ENCODE data around the gene RAB3D. TPM values are rescaled to one million over a fixed set of nuclear protein-coding genes. Genes with fewer than 3 reads are reported as not detected.

RAB3D gene
- total RNA-seq, 1 experiment from 2014 or later: 29.4 TPM

- H4K8ac ChIP-seq (replicated peaks; ENCODE audit: insufficient read length, low read depth, low read length): no peak overlapping the region
- H3T11ph ChIP-seq (ENCODE audit: low read length): no peak overlapping the region
- H2BK12ac ChIP-seq (ENCODE audit: insufficient read length, low read depth, low read length): no peak overlapping the region
- H2BK15ac ChIP-seq (ENCODE audit: low read depth, low read length): no peak overlapping the region
- H4K91ac ChIP-seq (ENCODE audit: insufficient read length, low read depth, low read length): no peak overlapping the region
- H3K79me2 ChIP-seq (ENCODE audit: insufficient read depth, low read length): no peaks in the 10 kb centered on the region
- H3K4ac ChIP-seq (ENCODE audit: low read depth, low read length): no peak overlapping the region
- no peak overlapping the region for H3K9ac ChIP-seq (ENCODE audit: extremely low read depth, insufficient read length, low read length)
- H4K20me1 ChIP-seq (ENCODE audit: control insufficient read depth, insufficient read depth, insufficient read length): no peaks in the 10 kb centered on the region
- no peak overlapping the region for H2BK120ac ChIP-seq (ENCODE audit: low read depth, low read length, poor library complexity, severe bottlenecking)
- H2AFZ ChIP-seq (ENCODE audit: low read length): no peak overlapping the region
- no peaks in the 10 kb centered on the region for H3K9me3 ChIP-seq (ENCODE audit: control insufficient read depth, low read depth, low read length)
- H3K79me1 ChIP-seq (ENCODE audit: insufficient read depth, low read depth, low read length, poor library complexity, severe bottlenecking): no peaks in the 10 kb centered on the region
- no peak for TF ChIP-seq CTCF (conservative IDR thresholded peaks at IDR 0.05)
- H2BK20ac ChIP-seq (ENCODE audit: low read depth, low read length, poor library complexity, severe bottlenecking): no peak overlapping the region
- no peak overlapping the region for H3K27ac ChIP-seq (ENCODE audit: insufficient read length, low read depth, low read length)
- H3K4me1 ChIP-seq (ENCODE audit: insufficient read depth, low read length): no peaks in the 10 kb centered on the region
- no peaks in the 10 kb centered on the region for H3K27me3 ChIP-seq (ENCODE audit: insufficient read depth, low read length)
- no peak overlapping the region for H4K5ac ChIP-seq (ENCODE audit: insufficient read length, low read depth, low read length)
- H3K4me2 ChIP-seq (ENCODE audit: insufficient read depth, insufficient read length, low read length): no peak overlapping the region
- Mint-ChIP-seq H3K27ac (no peak overlapping the region), H3K4me3 (no peak overlapping the region), H3K4me1 (peaks cover 13 to 16% of the 10 kb centered on the region in 2 experiments), H3K9me3 (peaks cover 20 to 23% of the 10 kb centered on the region in 2 experiments), H3K27me3 (ENCODE audit: low read depth) (peaks cover 12% of the 10 kb centered on the region), H3K36me3 (ENCODE audit: insufficient read depth in 1 of 3, low read depth in 3 of 3) (peaks cover 0 to 10% (median 2%) of the 10 kb centered on the region in 3 experiments; a peak in 5 of 7 replicates)
- no peaks in the 10 kb centered on the region for H3K23me2 ChIP-seq (ENCODE audit: insufficient read length, low read depth, low read length, poor library complexity, severe bottlenecking)
- H3K56ac ChIP-seq (ENCODE audit: insufficient read length, low read depth, low read length): no peak overlapping the region
- no CpG with 5 or more reads among the region's 5 CpGs for WGBS (ENCODE audit: extremely low coverage, insufficient read length, low lambda C conversion rate)
- H3K23ac ChIP-seq (ENCODE audit: insufficient read length, low read depth, low read length): no peak overlapping the region
- no peak for DNase-seq
- H3K18ac ChIP-seq (ENCODE audit: insufficient read length, low read depth, low read length): no peak overlapping the region
- no peak overlapping the region for H3K14ac ChIP-seq (ENCODE audit: insufficient read depth, low read length)
- no peak overlapping the region for H2BK5ac ChIP-seq (ENCODE audit: insufficient read length, low read length)
- no peak overlapping the region for H2AK5ac ChIP-seq (ENCODE audit: insufficient read length, low read length)
These were observed 59.8 kb downstream of the RAB3D start for GRCh38 chr19:11279505-11280236.

All from H9 (cell line).